ENCODE results near the gene NTM. TPM values are rescaled to one million over a fixed set of nuclear protein-coding genes. Genes with fewer than 3 reads are reported as not detected.

Gene NTM
- polyA plus RNA-seq, 1 donor (not counting 4 experiments of a cell fraction or from before 2014, with no cell fraction given), result 47.9 TPM

DNA sequence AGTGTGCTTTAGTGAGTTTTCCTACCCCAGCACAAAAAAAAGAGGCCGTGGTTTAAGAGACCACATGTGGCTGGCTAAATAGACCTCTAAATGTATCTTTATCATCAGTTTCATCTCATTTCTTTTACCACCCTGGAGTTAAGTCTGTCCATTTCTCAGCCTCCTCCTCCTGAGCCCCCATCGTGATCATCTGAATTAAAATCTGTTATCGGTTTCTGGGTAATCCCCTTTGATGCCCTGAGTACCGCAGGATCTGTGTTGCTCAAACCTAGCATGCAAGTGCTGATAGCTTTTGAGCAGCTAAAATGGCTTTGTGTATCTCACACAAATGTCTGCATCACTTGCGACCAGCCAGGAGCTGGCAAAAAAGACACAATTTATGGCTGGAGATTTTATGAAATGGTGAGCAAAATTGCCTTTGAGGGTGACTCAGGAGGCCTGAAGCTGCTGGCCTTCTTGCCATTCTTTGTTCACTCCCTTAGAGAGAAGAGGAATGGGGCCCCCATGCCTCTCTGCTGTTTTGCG, 236.5 kb downstream of the NTM start:
- Histone ChIP-seq H4K20me1 (ENCODE audit: control insufficient read depth, extremely low read depth, insufficient read depth, low read length) (no peaks in the 10 kb centered on the region), H3K27ac (ENCODE audit: control insufficient read depth, insufficient read depth, low read length) (no peak overlapping the region), H3K27me3 (ENCODE audit: control insufficient read depth, extremely low read depth, insufficient read depth, low read length) (no peaks in the 10 kb centered on the region), H2AFZ (ENCODE audit: control insufficient read depth, low read length) (no peak overlapping the region), H3K79me2 (ENCODE audit: control insufficient read depth, insufficient read depth, low read length) (no peaks in the 10 kb centered on the region), H3K36me3 (ENCODE audit: control insufficient read depth in 2 of 2, extremely low read depth in 1 of 2, insufficient read depth in 2 of 2, low read length in 2 of 2) (no peaks in the 10 kb centered on the region), H3K4me2 (ENCODE audit: control insufficient read depth, extremely low read depth, insufficient read depth, low read depth, low read length) (no peak overlapping the region), H3K9me1 (ENCODE audit: control insufficient read depth, extremely low read depth, insufficient read depth, low read length) (no peaks in the 10 kb centered on the region), H3K9ac (ENCODE audit: control insufficient read depth, extremely low read depth, insufficient read depth, low read length) (no peak overlapping the region), H3K4me1 (ENCODE audit: control insufficient read depth, extremely low read depth, insufficient read depth, low read length) (no peaks in the 10 kb centered on the region), H3K4me3 (ENCODE audit: control insufficient read depth in 2 of 3, extremely low read depth in 1 of 3, insufficient read depth in 2 of 3, low read depth in 1 of 3, low read length in 3 of 3) (no peak overlapping the region), H3K9me3 (ENCODE audit: control insufficient read depth, low read depth, low read length) (no peaks in the 10 kb centered on the region)
- DNase-seq (ENCODE audit: low read depth, low spot score) (no peak), FAIRE-seq (no peak)
- dilution Hi-C loops (cut with MboI; ENCODE audit: extremely low pct_ligation_motif_present, low sequenced_read_pairs), result no loop called here
- TF ChIP-seq, protein P1, sequence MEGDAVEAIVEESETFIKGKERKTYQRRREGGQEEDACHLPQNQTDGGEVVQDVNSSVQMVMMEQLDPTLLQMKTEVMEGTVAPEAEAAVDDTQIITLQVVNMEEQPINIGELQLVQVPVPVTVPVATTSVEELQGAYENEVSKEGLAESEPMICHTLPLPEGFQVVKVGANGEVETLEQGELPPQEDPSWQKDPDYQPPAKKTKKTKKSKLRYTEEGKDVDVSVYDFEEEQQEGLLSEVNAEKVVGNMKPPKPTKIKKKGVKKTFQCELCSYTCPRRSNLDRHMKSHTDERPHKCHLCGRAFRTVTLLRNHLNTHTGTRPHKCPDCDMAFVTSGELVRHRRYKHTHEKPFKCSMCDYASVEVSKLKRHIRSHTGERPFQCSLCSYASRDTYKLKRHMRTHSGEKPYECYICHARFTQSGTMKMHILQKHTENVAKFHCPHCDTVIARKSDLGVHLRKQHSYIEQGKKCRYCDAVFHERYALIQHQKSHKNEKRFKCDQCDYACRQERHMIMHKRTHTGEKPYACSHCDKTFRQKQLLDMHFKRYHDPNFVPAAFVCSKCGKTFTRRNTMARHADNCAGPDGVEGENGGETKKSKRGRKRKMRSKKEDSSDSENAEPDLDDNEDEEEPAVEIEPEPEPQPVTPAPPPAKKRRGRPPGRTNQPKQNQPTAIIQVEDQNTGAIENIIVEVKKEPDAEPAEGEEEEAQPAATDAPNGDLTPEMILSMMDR (optimal IDR thresholded peaks at IDR 0.05 in 1 of 3, IDR thresholded peaks at IDR 0.05 in 1 of 3, conservative IDR thresholded peaks at IDR 0.05 in 1 of 3; ENCODE audit: extremely low read depth in 1 of 3, insufficient read depth in 2 of 3, low read length in 3 of 3), result no peak
- no peak for TF ChIP-seq EZH2 (IDR thresholded peaks at IDR 0.05; ENCODE audit: low read length)

DNA sequence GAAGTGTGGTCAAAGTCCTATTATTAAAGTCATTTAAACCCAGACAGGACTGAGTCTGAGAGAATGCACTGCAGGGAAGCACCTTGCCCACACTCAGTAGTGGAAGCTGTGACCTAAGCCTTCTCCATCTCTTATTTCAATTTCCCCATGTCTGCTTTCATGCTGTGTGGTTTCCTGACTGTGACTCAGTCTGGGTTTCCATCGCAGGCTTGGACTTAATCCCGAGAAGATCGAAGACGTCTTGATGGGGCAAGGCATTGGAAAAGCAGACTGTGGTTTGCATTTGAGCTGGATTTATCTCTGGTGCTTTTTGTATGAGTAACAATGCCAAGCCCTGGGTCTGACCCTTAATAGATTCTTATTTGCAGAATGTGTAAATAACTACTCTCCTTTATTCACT, 238.9 kb downstream of the NTM start:
- Histone ChIP-seq H3K79me2 (ENCODE audit: control insufficient read depth, insufficient read depth, low read length) (no peaks in the 10 kb centered on the region), H2AFZ (ENCODE audit: control insufficient read depth, low read length) (no peak overlapping the region), H3K4me3 (ENCODE audit: control insufficient read depth in 2 of 3, extremely low read depth in 1 of 3, insufficient read depth in 2 of 3, low read depth in 1 of 3, low read length in 3 of 3) (no peak overlapping the region), H3K9ac (ENCODE audit: control insufficient read depth, extremely low read depth, insufficient read depth, low read length) (no peak overlapping the region), H4K20me1 (ENCODE audit: control insufficient read depth, extremely low read depth, insufficient read depth, low read length) (no peaks in the 10 kb centered on the region), H3K27ac (ENCODE audit: control insufficient read depth, insufficient read depth, low read length) (no peak overlapping the region), H3K9me1 (ENCODE audit: control insufficient read depth, extremely low read depth, insufficient read depth, low read length) (no peaks in the 10 kb centered on the region), H3K27me3 (ENCODE audit: control insufficient read depth, extremely low read depth, insufficient read depth, low read length) (no peaks in the 10 kb centered on the region), H3K4me1 (ENCODE audit: control insufficient read depth, extremely low read depth, insufficient read depth, low read length) (no peaks in the 10 kb centered on the region), H3K36me3 (ENCODE audit: control insufficient read depth in 2 of 2, extremely low read depth in 1 of 2, insufficient read depth in 2 of 2, low read length in 2 of 2) (no peaks in the 10 kb centered on the region), H3K9me3 (ENCODE audit: control insufficient read depth, low read depth, low read length) (no peaks in the 10 kb centered on the region), H3K4me2 (ENCODE audit: control insufficient read depth, extremely low read depth, insufficient read depth, low read depth, low read length) (no peak overlapping the region)
- no peak for TF ChIP-seq EZH2 (IDR thresholded peaks at IDR 0.05; ENCODE audit: low read length)
- TF ChIP-seq, protein P1 (optimal IDR thresholded peaks at IDR 0.05 in 1 of 3, IDR thresholded peaks at IDR 0.05 in 1 of 3, conservative IDR thresholded peaks at IDR 0.05 in 1 of 3; ENCODE audit: extremely low read depth in 1 of 3, insufficient read depth in 2 of 3, low read length in 3 of 3), result no peak
- dilution Hi-C loops (cut with MboI; ENCODE audit: extremely low pct_ligation_motif_present, low sequenced_read_pairs), result no loop called here
- no peak for FAIRE-seq
- no peak for DNase-seq (ENCODE audit: low read depth, low spot score)
